ENCODE data around the gene LRRFIP2. TPM values are rescaled to one million over a fixed set of nuclear protein-coding genes. Genes with fewer than 3 reads are reported as not detected.
"Not testable (repeated sequence)": the region's sequence is repeated elsewhere in the genome, so short reads cannot be mapped to it uniquely, and the experiment has no call there.

Gene LRRFIP2
- total RNA-seq, 4 donors from 2014 or later = 59.0 to 122 (median 72.5) TPM

DNA sequence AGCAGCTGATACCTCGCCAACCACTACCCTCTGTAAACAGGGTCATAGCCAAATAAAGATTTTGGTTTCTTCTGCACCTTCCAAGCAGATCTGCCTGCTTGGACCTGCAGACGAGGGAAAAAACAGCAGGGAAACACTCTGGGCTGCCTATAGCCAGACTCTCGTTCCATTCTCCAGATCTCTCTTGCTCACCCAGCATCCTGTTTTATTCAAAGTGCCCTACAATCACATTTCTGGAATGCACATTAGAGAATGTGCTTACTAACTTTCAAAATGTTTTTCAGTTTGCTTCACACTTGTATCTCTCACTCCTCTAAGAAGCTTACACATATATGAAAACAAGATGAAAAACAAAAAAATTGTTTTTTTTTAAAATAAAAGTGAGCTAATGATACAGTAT, 109.6 kb downstream of the LRRFIP2 start:
- Histone ChIP-seq H3K36me3 (peaks cover 48% of the 10 kb centered on the region), H3K27ac (no peak overlapping the region), H3K4me1 (no peaks in the 10 kb centered on the region), H3K4me3 (no peak overlapping the region), H3K9me3 (no peaks in the 10 kb centered on the region), H3K27me3 (no peaks in the 10 kb centered on the region)
- 94% methylated on average over 3 of the region's 3 CpGs for WGBS
- TF ChIP-seq EP300 (IDR thresholded peaks at IDR 0.05) (no peak), POLR2AphosphoS5 (IDR thresholded peaks at IDR 0.05) (no peak), POLR2A (IDR thresholded peaks at IDR 0.05) (no peak)
- TF ChIP-seq, protein P1, sequence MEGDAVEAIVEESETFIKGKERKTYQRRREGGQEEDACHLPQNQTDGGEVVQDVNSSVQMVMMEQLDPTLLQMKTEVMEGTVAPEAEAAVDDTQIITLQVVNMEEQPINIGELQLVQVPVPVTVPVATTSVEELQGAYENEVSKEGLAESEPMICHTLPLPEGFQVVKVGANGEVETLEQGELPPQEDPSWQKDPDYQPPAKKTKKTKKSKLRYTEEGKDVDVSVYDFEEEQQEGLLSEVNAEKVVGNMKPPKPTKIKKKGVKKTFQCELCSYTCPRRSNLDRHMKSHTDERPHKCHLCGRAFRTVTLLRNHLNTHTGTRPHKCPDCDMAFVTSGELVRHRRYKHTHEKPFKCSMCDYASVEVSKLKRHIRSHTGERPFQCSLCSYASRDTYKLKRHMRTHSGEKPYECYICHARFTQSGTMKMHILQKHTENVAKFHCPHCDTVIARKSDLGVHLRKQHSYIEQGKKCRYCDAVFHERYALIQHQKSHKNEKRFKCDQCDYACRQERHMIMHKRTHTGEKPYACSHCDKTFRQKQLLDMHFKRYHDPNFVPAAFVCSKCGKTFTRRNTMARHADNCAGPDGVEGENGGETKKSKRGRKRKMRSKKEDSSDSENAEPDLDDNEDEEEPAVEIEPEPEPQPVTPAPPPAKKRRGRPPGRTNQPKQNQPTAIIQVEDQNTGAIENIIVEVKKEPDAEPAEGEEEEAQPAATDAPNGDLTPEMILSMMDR (IDR thresholded peaks at IDR 0.05) = no peak
- DNase-seq (ENCODE audit: low spot score in 2 of 2) = no peak

DNA sequence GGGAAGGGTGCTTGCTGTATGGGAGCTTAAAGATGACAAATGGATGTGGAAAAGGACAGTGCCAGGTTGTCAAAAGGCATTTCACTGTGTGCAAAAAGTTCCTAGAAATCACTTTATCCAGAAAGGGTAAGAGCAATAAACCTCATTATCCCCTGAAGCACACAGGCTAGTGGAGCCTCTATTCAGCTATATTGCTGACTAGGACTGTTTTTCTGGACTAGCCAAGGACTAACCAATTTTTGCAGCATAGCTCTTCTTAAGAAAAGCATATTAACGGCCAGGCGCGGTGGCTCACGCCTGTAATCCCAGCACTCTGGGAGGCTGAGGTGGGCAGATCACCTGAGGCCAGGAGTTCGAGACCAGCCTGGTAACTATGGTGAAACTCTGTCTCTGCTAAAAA, 116.3 kb downstream of the LRRFIP2 start:
- H3K36me3 ChIP-seq = peaks cover 64% of the 10 kb centered on the region
- no peaks in the 10 kb centered on the region for H3K27me3 ChIP-seq
- DNase-seq (ENCODE audit: low spot score in 2 of 2) = no peak
- peaks cover 7% of the 10 kb centered on the region for H3K4me1 ChIP-seq
- H3K4me3 ChIP-seq = no peak overlapping the region
- H3K27ac ChIP-seq = no peak overlapping the region
- H3K9me3 ChIP-seq = no peaks in the 10 kb centered on the region
- WGBS = 94% methylated on average over 5 of the region's 5 CpGs
- TF ChIP-seq EP300 (IDR thresholded peaks at IDR 0.05) (no peak), POLR2A (IDR thresholded peaks at IDR 0.05) (no peak), POLR2AphosphoS5 (IDR thresholded peaks at IDR 0.05) (no peak)
- TF ChIP-seq, protein P1 (IDR thresholded peaks at IDR 0.05) = no peak

DNA sequence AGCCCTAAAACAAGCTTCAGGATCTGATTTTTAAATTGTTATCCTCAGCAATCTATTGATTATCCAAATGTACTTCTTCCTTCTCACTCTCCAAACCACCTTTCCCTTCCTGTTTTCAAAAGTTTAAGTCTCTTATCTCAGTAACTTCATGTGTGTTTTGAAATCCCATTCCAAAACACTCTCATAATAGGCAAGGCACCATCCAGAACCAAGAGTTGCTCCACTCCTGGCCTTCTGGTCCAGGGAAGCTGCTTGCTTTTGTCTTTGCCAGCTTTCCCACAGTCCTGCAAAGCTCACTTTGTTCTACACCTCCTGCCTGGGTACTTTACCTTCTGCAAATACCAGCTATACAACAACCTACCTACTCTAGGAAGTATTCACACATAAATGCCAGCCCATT, 117.6 kb downstream of the LRRFIP2 start:
- H3K4me1 ChIP-seq = peaks cover 10% of the 10 kb centered on the region
- no peaks in the 10 kb centered on the region for H3K27me3 ChIP-seq
- no peak for TF ChIP-seq POLR2A (IDR thresholded peaks at IDR 0.05)
- TF ChIP-seq POLR2AphosphoS5 (IDR thresholded peaks at IDR 0.05) = no peak
- TF ChIP-seq, protein P1 (IDR thresholded peaks at IDR 0.05) = no peak
- TF ChIP-seq EP300 (IDR thresholded peaks at IDR 0.05) = no peak
- H3K27ac ChIP-seq = no peak overlapping the region
- DNase-seq (ENCODE audit: low spot score in 2 of 2) = no peak
- H3K4me3 ChIP-seq = no peak overlapping the region
- no peaks in the 10 kb centered on the region for H3K9me3 ChIP-seq
- peaks cover 68% of the 10 kb centered on the region for H3K36me3 ChIP-seq

DNA sequence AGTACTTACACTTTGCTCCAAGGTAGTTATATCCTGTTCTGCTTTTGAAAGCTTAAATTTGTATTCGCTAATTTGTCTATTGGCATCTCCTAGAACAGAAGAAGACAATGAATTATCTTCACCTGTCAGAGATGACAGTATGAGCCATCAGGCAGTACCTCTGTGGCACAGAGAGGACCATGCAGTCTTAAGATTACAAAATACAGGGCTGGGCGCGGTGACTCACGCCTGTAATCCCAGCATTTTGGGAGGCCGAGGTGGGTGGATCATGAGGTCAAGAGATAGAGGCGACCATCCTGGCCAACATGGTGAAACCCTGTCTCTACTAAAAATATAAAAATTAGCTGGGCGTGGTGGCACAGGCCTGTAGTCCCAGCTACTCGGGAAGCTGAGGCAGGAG, 119.3 kb downstream of the LRRFIP2 start:
- H3K4me3 ChIP-seq; DNase-seq (ENCODE audit: low spot score in 2 of 2); H3K27me3 ChIP-seq; H3K9me3 ChIP-seq: not testable (repeated sequence)
- peaks cover 10% of the 10 kb centered on the region for H3K4me1 ChIP-seq
- WGBS = 91% methylated on average over 8 of the region's 8 CpGs
- H3K36me3 ChIP-seq = peaks cover 73% of the 10 kb centered on the region
- peak overlapping the region; percentile 46 for H3K27ac ChIP-seq

DNA sequence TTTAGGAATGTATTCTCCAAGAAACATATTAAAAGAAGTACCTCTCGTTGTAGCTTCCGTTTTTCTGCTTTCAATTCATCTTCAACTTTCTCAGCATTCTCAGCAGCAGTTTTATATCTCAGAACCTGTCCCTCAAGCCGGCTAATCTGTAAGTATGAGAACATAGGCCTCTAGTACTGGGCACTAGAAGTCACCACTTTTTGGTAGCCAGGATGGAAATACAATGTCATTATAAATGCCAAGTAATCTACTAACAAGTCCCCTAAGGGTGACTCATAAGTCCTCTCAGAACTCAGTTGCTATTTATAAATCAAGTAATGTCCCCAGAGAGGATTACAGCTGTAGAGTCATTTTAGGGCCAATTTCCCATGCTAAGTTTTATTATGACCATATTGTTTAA, 120.0 kb downstream of the LRRFIP2 start:
- Histone ChIP-seq H3K36me3 (peaks cover 78% of the 10 kb centered on the region), H3K4me3 (no peak overlapping the region), H3K4me1 (peaks cover 10% of the 10 kb centered on the region), H3K9me3 (no peaks in the 10 kb centered on the region), H3K27me3 (no peaks in the 10 kb centered on the region), H3K27ac (peak overlapping the region; percentile 54)
- no peak for DNase-seq (ENCODE audit: low spot score in 2 of 2)
- 52% methylated on average over 3 of the region's 3 CpGs for WGBS
- TF ChIP-seq EP300 (IDR thresholded peaks at IDR 0.05) = no peak
- TF ChIP-seq POLR2A (IDR thresholded peaks at IDR 0.05) = no peak
- TF ChIP-seq POLR2AphosphoS5 (IDR thresholded peaks at IDR 0.05) = no peak
- TF ChIP-seq, protein P1 (IDR thresholded peaks at IDR 0.05) = no peak

DNA sequence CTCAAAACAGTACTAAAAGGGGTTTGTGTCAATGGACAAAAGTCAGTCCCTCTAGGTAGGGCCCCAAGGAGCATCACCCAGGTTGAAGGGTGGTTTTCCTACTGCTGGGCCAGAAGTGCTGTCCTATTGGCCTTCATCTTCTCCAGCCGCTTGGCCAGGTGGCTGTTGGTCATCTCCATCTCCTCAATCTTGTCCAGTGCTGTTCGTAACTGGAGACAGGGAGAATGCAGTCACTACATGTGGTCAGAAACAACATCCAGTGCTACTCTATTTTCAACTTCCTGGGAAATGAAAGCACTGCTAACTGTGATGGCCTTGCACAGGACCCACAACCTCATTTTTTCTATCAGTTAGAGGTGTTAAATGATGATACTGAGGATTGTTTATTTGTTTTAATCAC, 120.6 kb downstream of the LRRFIP2 start:
- Histone ChIP-seq H3K9me3 (no peaks in the 10 kb centered on the region), H3K4me1 (peaks cover 10% of the 10 kb centered on the region), H3K27me3 (no peaks in the 10 kb centered on the region), H3K36me3 (peaks cover 81% of the 10 kb centered on the region), H3K4me3 (no peak overlapping the region), H3K27ac (peak overlapping the region; percentile 54)
- DNase-seq (ENCODE audit: low spot score in 2 of 2) = no peak
- 75% methylated on average over 2 of the region's 2 CpGs for WGBS
- no peak for TF ChIP-seq POLR2AphosphoS5 (IDR thresholded peaks at IDR 0.05)
- TF ChIP-seq POLR2A (IDR thresholded peaks at IDR 0.05) = no peak
- TF ChIP-seq, protein P1 (IDR thresholded peaks at IDR 0.05) = no peak
- no peak for TF ChIP-seq EP300 (IDR thresholded peaks at IDR 0.05)

Measured in suprapubic skin (tissue), 4 donors.